ENCODE data around the gene CCDC60. TPM values are rescaled to one million over a fixed set of nuclear protein-coding genes. Genes with fewer than 3 reads are reported as not detected.

CCDC60 gene
- polyA plus RNA-seq, 3 donors, result not detected

DNA sequence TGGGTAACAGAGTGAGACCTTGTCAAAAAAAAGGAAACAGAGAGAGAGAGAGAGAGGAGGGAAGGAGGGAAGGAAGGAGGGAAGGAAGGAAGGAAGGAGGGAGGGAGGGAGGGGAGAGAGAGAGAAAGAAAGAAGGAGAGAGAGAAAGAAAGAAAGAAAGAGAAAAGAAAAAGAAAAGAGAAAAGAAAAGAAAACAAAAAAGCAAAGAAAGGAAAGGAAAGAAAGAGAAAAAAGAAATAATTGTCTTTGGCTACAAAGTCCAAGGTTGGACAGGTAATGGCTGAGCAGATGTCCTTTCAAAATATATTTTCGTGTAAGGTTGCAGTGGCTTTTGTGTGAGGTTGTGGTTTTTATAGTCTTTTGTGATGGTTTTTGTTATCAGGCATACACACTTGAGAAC lies 21.6 kb upstream of the CCDC60 start:
- H3K79me2 ChIP-seq (ENCODE audit: insufficient read depth, low read length), result no peaks in the 10 kb centered on the region
- WGBS (ENCODE audit: insufficient coverage), result no CpG with 5 or more reads among the region's 1 CpG
- no peak overlapping the region for H3K9ac ChIP-seq (ENCODE audit: insufficient read depth, low read length, poor library complexity, severe bottlenecking)
- no peaks in the 10 kb centered on the region for H3K4me1 ChIP-seq (ENCODE audit: control insufficient read depth in 1 of 2, insufficient read depth in 2 of 2, low read length in 2 of 2)
- no peak overlapping the region for H2AFZ ChIP-seq (ENCODE audit: insufficient read depth, low read depth, low read length, poor library complexity, severe bottlenecking)
- DNase-seq, result no peak
- Mint-ChIP-seq H3K9me3 (peaks cover 0 to 4% (median 0%) of the 10 kb centered on the region in 7 donors), H3K27ac (no peak overlapping the region), H3K27me3 (ENCODE audit: low read depth in 3 of 3) (peaks cover 0 to 8% (median 5%) of the 10 kb centered on the region in 3 donors), H3K36me3 (no peaks in the 10 kb centered on the region), H3K4me3 (no peak overlapping the region), H3K4me1 (no peaks in the 10 kb centered on the region)
- H3K27me3 ChIP-seq (ENCODE audit: control insufficient read depth in 2 of 2, insufficient read depth in 2 of 2, low read length in 2 of 2), result no peaks in the 10 kb centered on the region
- H3K27ac ChIP-seq (ENCODE audit: low read depth in 1 of 2, low read length in 2 of 2), result no peak overlapping the region
- no peak overlapping the region for H3K4me2 ChIP-seq (replicated peaks; ENCODE audit: extremely low read depth, low read length, poor library complexity, severe bottlenecking)
- TF ChIP-seq CTCF (IDR thresholded peaks at IDR 0.05), result no peak
- H3K36me3 ChIP-seq (replicated peaks in 1 of 2; ENCODE audit: control insufficient read depth in 1 of 2, insufficient read depth in 2 of 2, low read length in 2 of 2), result no peaks in the 10 kb centered on the region
- H3K4me3 ChIP-seq (replicated peaks in 1 of 3; ENCODE audit: low read depth in 2 of 3, low read length in 3 of 3), result no peak overlapping the region
- intact Hi-C loops (cut with micrococcal nuclease), result no loop called here
- no peaks in the 10 kb centered on the region for H4K20me1 ChIP-seq (ENCODE audit: insufficient read depth, low read length)
- H3K9me3 ChIP-seq (replicated peaks in 1 of 2; ENCODE audit: control insufficient read depth in 1 of 2, insufficient read depth in 1 of 2, low read length in 2 of 2), result no peaks in the 10 kb centered on the region

- no peak overlapping the region for H3K9ac ChIP-seq (ENCODE audit: insufficient read depth, low read length, poor library complexity, severe bottlenecking)
- no peaks in the 10 kb centered on the region for H4K20me1 ChIP-seq (ENCODE audit: insufficient read depth, low read length)
- H3K27ac Mint-ChIP-seq, result no peak overlapping the region
- intact Hi-C loops (cut with micrococcal nuclease), result no loop called here
- no peak overlapping the region for H3K4me3 ChIP-seq (replicated peaks in 1 of 3; ENCODE audit: low read depth in 2 of 3, low read length in 3 of 3)
- H2AFZ ChIP-seq (ENCODE audit: insufficient read depth, low read depth, low read length, poor library complexity, severe bottlenecking), result no peak overlapping the region
- H3K4me3 Mint-ChIP-seq, result no peak overlapping the region
- 87% methylated on average over 3 of the region's 5 CpGs for WGBS (ENCODE audit: insufficient coverage)
- H3K79me2 ChIP-seq (ENCODE audit: insufficient read depth, low read length), result no peaks in the 10 kb centered on the region
- H3K9me3 ChIP-seq (replicated peaks in 1 of 2; ENCODE audit: control insufficient read depth in 1 of 2, insufficient read depth in 1 of 2, low read length in 2 of 2), result no peaks in the 10 kb centered on the region
- peaks cover 0 to 4% (median 0%) of the 10 kb centered on the region in 7 donors for H3K9me3 Mint-ChIP-seq
- TF ChIP-seq CTCF (IDR thresholded peaks at IDR 0.05), result no peak
- no peaks in the 10 kb centered on the region for H3K4me1 Mint-ChIP-seq
- H3K27me3 Mint-ChIP-seq (ENCODE audit: low read depth in 3 of 3), result peaks cover 0 to 9% (median 7%) of the 10 kb centered on the region in 3 donors
- DNase-seq, result no peak
- H3K27me3 ChIP-seq (ENCODE audit: control insufficient read depth in 2 of 2, insufficient read depth in 2 of 2, low read length in 2 of 2), result no peaks in the 10 kb centered on the region
- H3K4me2 ChIP-seq (replicated peaks; ENCODE audit: extremely low read depth, low read length, poor library complexity, severe bottlenecking), result no peak overlapping the region
- H3K36me3 Mint-ChIP-seq, result no peaks in the 10 kb centered on the region
- no peak overlapping the region for H3K27ac ChIP-seq (ENCODE audit: low read depth in 1 of 2, low read length in 2 of 2)
- H3K36me3 ChIP-seq (replicated peaks in 1 of 2; ENCODE audit: control insufficient read depth in 1 of 2, insufficient read depth in 2 of 2, low read length in 2 of 2), result no peaks in the 10 kb centered on the region
- H3K4me1 ChIP-seq (ENCODE audit: control insufficient read depth in 1 of 2, insufficient read depth in 2 of 2, low read length in 2 of 2), result no peaks in the 10 kb centered on the region
Observed at GRCh38 chr12:119314290-119314689, 20.2 kb upstream of the CCDC60 start.

Data from CD14-positive monocyte (primary cell).